Medulla oblongata (tissue), 1 donor: ENCODE data around the gene PHACTR3.

Source experiments
- DNase-seq: peaks from one replicate; pipeline ENCODE4 v3.0.0-alpha.2; 2015; ENCODE audit errors: extremely low spot score

PHACTR3 gene

GRCh38 chr20:59731376-59731775 is 127.0 kb downstream of the PHACTR3 start:
- DNase-seq = no peak

- no peak for DNase-seq
These were observed 129.0 kb downstream of the PHACTR3 start for GRCh38 chr20:59733351-59733750.

- no peak for DNase-seq
These were observed 131.1 kb downstream of the PHACTR3 start for GRCh38 chr20:59735486-59735885.

GRCh38 chr20:59735917-59736316 is 131.6 kb downstream of the PHACTR3 start:
- peak; percentile 65 for DNase-seq

GRCh38 chr20:59736366-59736765 is 132.0 kb downstream of the PHACTR3 start:
- no peak for DNase-seq

GRCh38 chr20:59737073-59737666 is 132.8 kb downstream of the PHACTR3 start:
- no peak for DNase-seq

- DNase-seq = no peak
These were observed 133.5 kb downstream of the PHACTR3 start for GRCh38 chr20:59737816-59738215.

GRCh38 chr20:59738851-59739250 is 134.5 kb downstream of the PHACTR3 start:
- no peak for DNase-seq

GRCh38 chr20:59740621-59741020 is 136.3 kb downstream of the PHACTR3 start:
- DNase-seq = no peak

GRCh38 chr20:59741073-59741472 is 136.7 kb downstream of the PHACTR3 start:
- DNase-seq = no peak

GRCh38 chr20:59742351-59743095 is 138.2 kb downstream of the PHACTR3 start:
- DNase-seq = no peak

- DNase-seq = no peak
These were observed 139.0 kb downstream of the PHACTR3 start for GRCh38 chr20:59743308-59743707.

GRCh38 chr20:59743767-59744485 is 139.6 kb downstream of the PHACTR3 start:
- DNase-seq = no peak

- no peak for DNase-seq
These were observed 140.4 kb downstream of the PHACTR3 start for GRCh38 chr20:59744756-59745155.

- no peak for DNase-seq
These were observed 140.9 kb downstream of the PHACTR3 start for GRCh38 chr20:59745201-59745600.

- no peak for DNase-seq
These were observed 141.4 kb downstream of the PHACTR3 start for GRCh38 chr20:59745716-59746115.

- no peak for DNase-seq
These were observed 141.8 kb downstream of the PHACTR3 start for GRCh38 chr20:59746155-59746554.

- no peak for DNase-seq
These were observed 143.6 kb downstream of the PHACTR3 start for GRCh38 chr20:59747671-59748515.

GRCh38 chr20:59748619-59749191 is 144.4 kb downstream of the PHACTR3 start:
- peak; percentile 15 for DNase-seq

GRCh38 chr20:59749301-59749700 is 145.0 kb downstream of the PHACTR3 start:
- DNase-seq = peak; percentile 65

- DNase-seq = no peak
These were observed 146.0 kb downstream of the PHACTR3 start for GRCh38 chr20:59750209-59750840.
